Activated CD4-positive, alpha-beta T cell treated with anti-CD3 and anti-CD28 coated beads for 1 hour (primary cell): ENCODE measurements around the gene ZNF598.

ENCODE experiments used
- DNase-seq: peaks from one replicate; pipeline ENCODE4 v3.0.0-alpha.2; 2020

The ZNF598 gene

GRCh38 chr16:2005646-2006045 is 4.0 kb downstream of the ZNF598 start:
- no peak for DNase-seq

GRCh38 chr16:2004795-2005517 is 4.7 kb downstream of the ZNF598 start:
- DNase-seq, result no peak

DNA sequence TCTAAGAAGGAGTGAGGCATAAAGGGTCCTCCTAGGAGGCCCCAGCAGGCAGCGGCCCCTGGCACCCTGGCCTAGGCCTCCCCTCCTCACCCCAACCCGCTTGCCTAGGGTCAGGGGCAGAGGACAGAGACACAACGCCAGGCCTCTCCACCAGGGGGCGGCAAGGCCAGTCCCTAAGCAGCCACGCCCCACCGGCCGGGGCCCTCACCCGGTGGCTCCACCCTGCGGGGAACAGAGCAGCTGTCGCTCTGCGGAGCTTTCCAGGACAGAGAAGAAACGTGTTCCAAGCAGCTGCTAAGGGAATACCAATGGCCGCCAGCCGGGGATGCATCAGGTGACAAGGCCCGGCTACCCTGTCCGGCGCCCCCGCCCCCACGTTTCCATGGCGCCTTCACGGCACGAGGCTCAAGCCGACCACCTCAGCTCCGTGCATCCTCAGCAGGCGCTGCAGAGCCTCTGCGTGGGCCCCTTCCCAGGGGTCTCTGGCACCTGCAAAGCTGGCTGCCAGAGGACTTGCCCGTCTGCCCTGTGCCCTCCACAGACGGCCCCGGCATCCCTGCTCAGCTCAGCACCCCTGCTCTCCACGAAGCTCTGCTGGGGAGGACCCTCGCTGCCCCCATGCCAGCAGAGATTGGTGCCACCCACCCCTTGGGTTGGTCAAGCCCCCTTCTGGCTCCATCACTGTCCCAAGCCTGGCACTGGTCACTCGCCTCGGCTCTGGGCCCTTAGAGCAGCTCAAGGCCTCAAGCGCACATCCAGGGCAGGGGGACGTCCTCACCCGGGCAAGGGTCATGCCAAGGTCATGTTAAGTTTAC is 5.6 kb downstream of the ZNF598 start:
- peak; percentile 73 for DNase-seq

- no peak for DNase-seq
Observed at GRCh38 chr16:2003231-2003826, 6.3 kb downstream of the ZNF598 start.

DNA sequence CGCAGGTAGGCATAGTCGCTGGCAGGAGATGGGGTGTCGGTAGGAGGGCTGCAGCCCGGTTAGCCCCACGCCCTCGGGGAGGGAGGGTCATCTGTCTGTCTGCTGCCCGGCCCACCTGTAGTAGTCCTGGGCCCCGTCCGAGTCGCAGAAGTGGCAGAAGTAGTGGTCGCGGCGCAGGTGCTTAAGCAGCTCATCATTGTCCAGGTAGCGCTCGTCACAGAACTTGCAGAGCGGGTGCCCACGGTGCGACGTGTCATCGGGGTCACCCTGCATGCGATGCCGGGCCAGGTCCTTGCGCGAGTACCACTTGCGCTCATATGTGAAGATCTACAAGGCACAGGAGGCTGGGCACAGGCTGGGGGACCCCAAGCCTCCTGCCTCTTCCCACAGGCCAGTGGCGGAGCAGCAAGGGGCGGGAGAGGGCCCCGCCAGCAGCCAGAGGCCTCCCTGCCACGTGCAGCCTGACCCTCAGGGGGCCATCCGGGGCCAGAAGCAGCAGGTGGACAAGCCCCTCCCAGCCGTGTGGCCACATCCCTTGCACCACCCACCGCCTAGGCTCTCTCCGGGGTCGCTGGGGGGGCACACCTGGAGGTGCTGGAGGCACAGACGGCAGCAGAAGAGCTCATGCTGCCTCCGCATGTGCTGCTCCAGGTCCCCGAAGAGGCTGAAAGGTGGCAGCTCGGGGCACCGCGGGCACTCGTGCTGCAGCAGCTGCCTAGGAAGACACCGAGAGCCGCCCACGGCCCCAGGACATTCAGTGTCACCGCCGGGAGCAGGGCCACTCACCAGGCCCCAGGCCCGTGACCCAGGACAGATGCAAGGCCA is 7.0 kb downstream of the ZNF598 start:
- no peak for DNase-seq

DNA sequence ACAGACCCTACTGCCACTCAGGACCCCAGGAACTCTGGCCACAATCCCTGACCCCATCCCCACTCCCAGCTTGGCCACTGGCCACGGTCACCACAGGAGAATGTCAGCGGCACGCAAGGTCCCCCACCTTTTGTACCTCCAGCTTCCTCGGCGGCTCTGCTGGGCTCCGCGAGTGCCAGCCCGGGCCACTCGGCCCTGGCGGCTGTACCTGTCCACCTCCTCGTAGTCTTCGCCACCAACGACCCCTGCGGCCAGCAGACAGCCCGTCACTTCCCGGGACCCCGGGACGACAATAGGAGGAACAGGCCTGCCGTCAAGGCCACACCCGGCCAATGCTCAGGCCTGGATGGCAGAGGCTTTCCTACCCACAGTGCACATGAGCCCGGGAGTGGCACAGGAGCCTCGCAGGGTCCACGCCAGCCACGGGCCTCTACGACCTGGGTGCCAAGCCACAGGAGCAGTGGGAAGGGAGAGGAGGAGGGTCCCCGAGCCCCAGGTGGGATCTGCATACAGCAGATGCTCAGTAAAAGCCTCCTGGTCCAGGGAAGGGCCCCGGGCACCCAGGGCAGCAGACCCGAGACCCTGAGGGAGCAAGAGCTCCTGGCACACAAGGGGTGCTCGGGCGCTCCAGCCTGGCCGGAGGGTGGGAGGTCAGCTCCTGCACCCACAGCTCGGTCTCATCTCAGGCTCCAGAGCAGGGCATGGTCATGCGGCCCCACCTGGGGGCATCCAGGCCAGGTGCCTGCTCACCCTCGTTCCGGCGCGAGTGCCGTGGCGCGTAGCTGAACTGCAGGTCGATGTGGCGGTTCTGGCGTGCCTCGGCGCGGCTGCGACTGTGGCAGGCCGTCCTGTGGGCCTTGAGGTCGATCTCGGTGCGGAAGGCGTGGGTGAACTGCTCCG is 7.9 kb downstream of the ZNF598 start:
- DNase-seq, result no peak

GRCh38 chr16:2001035-2001434 is 8.6 kb downstream of the ZNF598 start:
- no peak for DNase-seq

DNA sequence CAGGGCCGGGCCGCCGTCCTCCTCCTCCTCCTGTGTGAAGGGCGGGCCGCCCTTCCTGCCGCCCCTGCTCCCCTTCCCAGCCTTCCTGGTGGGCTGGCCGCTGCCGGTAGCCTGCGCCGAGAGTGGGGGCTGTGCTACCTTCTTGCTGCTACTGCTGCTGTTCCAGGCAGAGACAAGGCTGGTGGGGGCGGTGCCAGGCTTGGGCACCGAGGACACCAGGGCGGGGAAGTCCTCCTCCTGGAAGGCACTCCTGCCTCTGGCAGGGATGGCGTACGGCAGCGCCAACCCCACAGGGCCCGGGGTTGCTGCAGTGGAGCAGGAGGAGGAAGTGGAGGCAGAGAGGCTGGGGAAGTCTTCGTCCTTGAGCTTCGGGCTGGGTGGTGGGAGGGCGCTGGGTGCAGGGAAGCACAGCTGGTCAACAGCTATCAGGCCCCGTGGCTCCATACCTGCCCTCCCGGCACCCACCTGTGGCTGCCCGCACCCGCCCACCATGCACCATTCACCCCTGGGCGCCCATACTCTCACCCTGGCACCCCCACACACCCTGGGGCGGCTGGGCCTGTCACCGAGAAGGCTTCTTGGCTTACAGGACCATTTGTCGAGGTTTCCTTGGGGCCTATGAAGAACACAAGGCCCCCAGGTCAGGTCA is 9.6 kb downstream of the ZNF598 start:
- DNase-seq, result no peak

GRCh38 chr16:1998852-1999801 is 10.5 kb downstream of the ZNF598 start:
- no peak for DNase-seq

DNA sequence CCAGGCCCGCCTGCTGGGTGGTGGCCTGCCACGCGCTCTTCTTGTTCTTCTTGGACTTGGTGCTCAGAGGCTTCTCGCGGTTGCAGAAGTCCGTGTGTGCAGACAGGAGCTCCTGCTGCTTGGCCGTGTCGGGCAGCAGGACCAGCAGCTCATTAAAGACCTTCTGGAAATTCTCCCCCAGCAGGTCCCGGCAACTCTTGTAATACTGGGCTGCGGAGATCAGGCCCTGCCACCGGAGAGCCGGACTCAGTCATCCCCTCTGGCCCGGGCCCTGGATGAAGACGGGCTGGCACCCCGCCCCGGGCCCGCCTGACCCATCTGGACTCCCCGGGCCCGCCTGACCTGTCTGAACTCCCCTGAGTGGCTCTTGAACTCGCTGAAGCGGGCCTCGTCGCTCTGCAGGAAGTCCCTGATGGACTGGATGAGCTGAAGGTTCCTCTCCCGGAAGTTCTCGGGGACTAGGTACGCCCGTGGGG is 11.2 kb downstream of the ZNF598 start:
- DNase-seq, result no peak

GRCh38 chr16:1997494-1998359 is 11.9 kb downstream of the ZNF598 start:
- DNase-seq, result no peak

DNA sequence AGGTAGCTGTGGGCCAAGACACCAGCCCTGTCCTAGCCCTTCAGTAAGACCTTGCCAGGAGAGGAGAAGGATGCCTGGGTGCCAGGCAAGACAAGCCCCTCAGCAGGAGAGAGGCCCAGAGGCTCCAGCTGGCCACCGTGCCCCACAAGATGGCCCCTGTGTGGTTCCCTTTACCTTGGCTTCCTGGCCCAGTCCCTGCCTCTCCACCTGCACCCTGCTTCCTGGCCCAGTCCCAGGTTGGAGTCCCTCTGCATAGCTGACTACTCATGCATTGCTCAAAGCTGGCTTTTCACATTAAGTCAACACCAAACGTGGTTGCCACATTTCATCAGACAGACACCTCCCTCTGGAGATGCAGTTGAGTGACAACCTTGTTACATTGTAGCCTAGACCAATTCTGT is 15.9 kb downstream of the ZNF598 start:
- DNase-seq, result no peak

DNA sequence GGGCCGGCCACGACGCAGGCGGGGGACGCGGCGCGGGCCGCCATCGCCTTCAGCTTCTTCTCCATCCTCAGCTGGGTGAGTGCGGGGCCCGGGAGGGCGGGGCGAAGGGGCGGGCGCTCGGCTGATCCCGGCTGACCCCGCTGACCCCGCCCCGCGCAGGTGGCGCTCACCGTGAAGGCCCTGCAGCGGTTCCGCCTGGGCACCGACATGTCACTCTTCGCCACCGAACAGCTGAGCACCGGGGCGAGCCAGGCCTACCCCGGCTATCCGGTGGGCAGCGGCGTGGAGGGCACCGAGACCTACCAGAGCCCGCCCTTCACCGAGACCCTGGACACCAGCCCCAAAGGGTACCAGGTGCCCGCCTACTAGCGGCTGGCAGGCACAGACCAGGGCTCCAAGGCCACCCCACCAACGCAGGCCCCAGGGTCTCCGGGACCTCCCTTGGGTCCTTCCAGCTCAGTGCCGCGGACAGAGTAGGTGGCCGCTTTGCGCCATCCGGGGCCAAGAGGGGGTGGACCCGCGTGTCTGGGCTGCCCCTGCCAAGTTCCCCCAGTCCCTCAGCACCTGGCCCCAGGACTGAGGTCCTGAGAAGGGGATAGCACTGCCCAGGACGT is 16.8 kb downstream of the ZNF598 start:
- no peak for DNase-seq

DNA sequence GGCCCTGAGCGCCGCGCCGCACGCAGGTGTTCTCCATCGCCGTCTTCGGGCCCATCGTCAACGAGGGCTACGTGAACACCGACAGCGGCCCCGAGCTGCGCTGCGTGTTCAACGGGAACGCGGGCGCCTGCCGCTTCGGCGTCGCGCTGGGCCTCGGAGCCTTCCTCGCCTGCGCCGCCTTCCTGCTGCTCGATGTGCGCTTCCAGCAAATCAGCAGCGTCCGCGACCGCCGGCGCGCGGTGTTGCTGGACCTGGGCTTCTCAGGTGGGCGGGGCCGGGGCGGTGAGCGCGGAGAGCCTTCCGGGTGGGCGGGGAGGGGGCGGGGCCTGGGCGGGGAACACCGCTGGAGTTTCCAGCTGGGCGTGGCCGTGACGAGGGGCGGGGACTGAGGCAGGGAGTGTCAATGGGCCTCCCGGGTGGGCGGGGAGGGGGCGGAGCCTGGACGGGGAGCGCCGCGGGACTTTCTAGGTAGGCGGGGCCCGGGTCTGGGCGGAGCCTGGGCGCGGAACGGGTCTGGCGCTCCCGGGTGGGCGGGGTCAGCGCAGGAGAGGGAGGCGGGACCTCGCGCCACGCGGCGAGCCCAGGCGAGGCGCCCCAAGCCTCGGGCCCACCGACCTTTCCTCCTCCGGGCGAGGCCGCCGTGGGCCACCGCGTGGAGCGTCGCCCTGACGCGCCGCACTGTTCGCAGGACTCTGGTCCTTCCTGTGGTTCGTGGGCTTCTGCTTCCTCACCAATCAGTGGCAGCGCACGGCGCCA is 17.5 kb downstream of the ZNF598 start:
- DNase-seq, result peak; percentile 97

- no peak for DNase-seq
Observed at GRCh38 chr16:1991588-1991947, 18.1 kb downstream of the ZNF598 start.

GRCh38 chr16:1991135-1991551 is 18.5 kb downstream of the ZNF598 start:
- DNase-seq, result peak; percentile 36

- no peak for DNase-seq
Observed at GRCh38 chr16:1990351-1991134, 19.1 kb downstream of the ZNF598 start.
